ENCODE results near the gene LZTS2. TPM values are rescaled to one million over a fixed set of nuclear protein-coding genes. Genes with fewer than 3 reads are reported as not detected.

Gene LZTS2
- total RNA-seq, 2 donors from 2014 or later: 40.0 to 71.0 TPM

DNA sequence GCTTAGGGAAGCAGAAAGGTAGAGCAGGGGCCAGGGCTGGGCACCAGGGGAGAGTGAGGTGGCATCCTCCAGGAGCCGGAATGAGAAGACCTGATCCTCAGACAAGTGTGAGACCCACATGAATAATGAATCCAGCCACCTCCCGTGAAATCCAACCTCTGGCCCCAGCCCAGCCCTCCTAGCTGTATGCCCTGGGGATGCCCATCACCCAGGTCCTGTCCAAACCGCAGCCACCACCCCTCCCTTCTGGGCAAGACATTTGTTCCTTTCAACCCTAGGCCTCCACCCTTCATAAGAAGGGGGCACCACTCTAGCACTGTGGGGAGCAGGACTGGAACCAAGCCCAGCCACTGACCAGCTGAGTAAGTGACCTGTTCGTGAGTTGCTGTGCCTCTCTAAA, 21.6 kb downstream of the LZTS2 start:
- Histone ChIP-seq H3K27me3 (no peaks in the 10 kb centered on the region), H3K9me3 (no peaks in the 10 kb centered on the region), H3K27ac (no peak overlapping the region), H3K4me3 (no peak overlapping the region), H3K36me3 (no peaks in the 10 kb centered on the region), H3K4me1 (peaks cover 0 to 7% of the 10 kb centered on the region in 2 donors)
- no peak for DNase-seq (ENCODE audit: low spot score)
- TF ChIP-seq CTCF (IDR thresholded peaks at IDR 0.05): no peak

DNA sequence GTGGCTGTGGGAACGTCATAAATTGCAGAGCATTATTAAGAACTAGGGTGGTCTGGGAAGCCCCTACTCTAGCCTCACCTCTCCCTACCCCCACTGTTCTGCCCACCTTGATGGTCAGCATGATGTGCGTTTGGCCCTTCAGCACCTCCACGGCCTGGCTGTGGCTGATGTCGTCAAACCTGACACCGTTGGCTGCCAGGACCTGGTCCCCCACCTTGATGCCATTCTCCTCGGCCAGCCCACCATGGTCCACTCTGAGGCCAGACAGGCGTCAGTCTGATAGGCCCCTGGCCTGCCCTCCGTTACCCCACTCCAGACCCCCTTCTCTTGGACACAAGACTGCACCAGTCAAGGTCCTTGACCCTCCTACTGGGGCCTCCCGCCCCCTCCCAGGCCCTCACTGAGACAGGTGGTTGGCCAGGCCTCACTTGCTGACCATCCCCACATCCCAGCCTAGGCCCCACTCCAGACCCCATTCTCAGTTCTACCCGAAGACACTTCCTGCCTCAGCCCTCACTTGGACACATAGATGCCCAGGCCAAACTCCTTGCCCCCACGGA, 22.2 kb downstream of the LZTS2 start:
- Histone ChIP-seq H3K27ac (no peak overlapping the region), H3K4me3 (no peak overlapping the region), H3K36me3 (no peaks in the 10 kb centered on the region), H3K27me3 (no peaks in the 10 kb centered on the region), H3K4me1 (peaks cover 0 to 7% of the 10 kb centered on the region in 2 donors), H3K9me3 (no peaks in the 10 kb centered on the region)
- TF ChIP-seq CTCF (IDR thresholded peaks at IDR 0.05): no peak
- DNase-seq (ENCODE audit: low spot score): no peak

DNA sequence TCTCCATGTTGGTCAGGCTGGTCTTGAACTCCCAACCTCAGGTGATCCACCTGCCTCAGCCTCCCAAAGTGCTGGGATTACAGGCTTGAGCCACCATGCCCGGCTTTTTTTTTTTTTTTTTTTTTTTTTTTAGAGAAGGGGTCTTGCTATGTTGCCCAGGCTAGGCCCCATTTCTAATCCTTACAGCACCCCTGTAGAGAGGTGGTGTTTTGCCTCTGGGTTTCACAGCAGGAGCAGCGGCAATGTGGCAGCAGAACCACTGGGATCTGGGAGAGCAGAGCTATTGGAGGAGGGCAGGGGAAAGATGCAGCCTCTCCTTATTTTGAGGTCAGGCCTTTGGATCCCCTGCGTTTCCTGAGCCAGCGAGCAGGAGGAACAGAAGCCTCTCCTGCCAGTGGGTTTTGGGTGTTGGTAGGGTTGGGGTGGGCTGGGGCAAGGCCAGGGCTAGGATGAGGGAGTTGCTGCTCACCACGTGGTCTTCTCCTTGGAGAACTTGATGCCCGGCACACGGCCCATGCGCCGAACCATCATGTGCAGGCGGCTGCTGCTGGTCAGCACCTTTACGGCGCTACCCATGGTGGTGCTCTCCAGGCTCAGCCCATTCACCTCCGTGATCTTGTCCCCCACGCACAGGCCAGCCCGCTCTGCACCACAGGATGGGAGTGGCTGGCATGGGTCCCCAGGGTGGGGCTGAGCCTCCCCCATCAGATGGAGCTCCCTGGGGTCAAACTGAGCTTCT, 23.5 kb downstream of the LZTS2 start:
- Histone ChIP-seq H3K36me3 (no peaks in the 10 kb centered on the region), H3K9me3 (no peaks in the 10 kb centered on the region), H3K4me3 (no peak overlapping the region), H3K27ac (no peak overlapping the region), H3K4me1 (peaks cover 0 to 7% of the 10 kb centered on the region in 2 donors), H3K27me3 (no peaks in the 10 kb centered on the region)
- TF ChIP-seq CTCF (IDR thresholded peaks at IDR 0.05): no peak
- no peak for DNase-seq (ENCODE audit: low spot score)

- H3K4me1 ChIP-seq: peaks cover 0 to 6% of the 10 kb centered on the region in 2 donors
- DNase-seq (ENCODE audit: low spot score): no peak
- no peak overlapping the region for H3K27ac ChIP-seq
- H3K9me3 ChIP-seq: no peaks in the 10 kb centered on the region
- no peaks in the 10 kb centered on the region for H3K36me3 ChIP-seq
- no peak overlapping the region for H3K4me3 ChIP-seq
- TF ChIP-seq CTCF (IDR thresholded peaks at IDR 0.05): no peak
- no peaks in the 10 kb centered on the region for H3K27me3 ChIP-seq
Observed at GRCh38 chr10:101027106-101027720, 27.6 kb downstream of the LZTS2 start.

- Histone ChIP-seq H3K9me3 (no peaks in the 10 kb centered on the region), H3K4me3 (no peak overlapping the region), H3K27ac (no peak overlapping the region), H3K36me3 (no peaks in the 10 kb centered on the region), H3K27me3 (no peaks in the 10 kb centered on the region), H3K4me1 (peaks cover 0 to 17% of the 10 kb centered on the region in 2 donors)
- DNase-seq (ENCODE audit: low spot score): no peak
- no peak for TF ChIP-seq CTCF (IDR thresholded peaks at IDR 0.05)
Observed at GRCh38 chr10:101028446-101029337, 29.1 kb downstream of the LZTS2 start.
